HEK293T (cell line): ENCODE data around the gene GK2.

Source experiments
- CTCF ChIA-PET: fragments of 350-600 bp; formaldehyde crosslinking; extraction: SDS; loops from one replicate; lab custom pipeline; 2021; ENCODE audit warnings: antibody characterized with exemption, inconsistent platforms; lab: Yijun Ruan, JAX
- POLR2A ChIA-PET: fragments of 350-600 bp; formaldehyde crosslinking; extraction: SDS; loops from one replicate; lab custom pipeline; 2020; ENCODE audit warnings: antibody characterized with exemption, inconsistent platforms; lab: Yijun Ruan, JAX
- DNase-seq: peaks from one replicate; pipeline ENCODE4 v3.0.0; 2012; ENCODE audit warnings: mixed read lengths; ENCODE audit errors: extremely low spot score
- ARNT ChIP-seq: fragments of 450-650 bp; IDR thresholded peaks from 2 replicates; pipeline ENCODE4 v1.6.1; 2017; ENCODE audit warnings: mild to moderate bottlenecking
- BHLHE40 ChIP-seq: fragments of 450-650 bp; IDR thresholded peaks from 2 replicates; pipeline ENCODE4 v1.6.1; 2016; ENCODE audit warnings: mild to moderate bottlenecking, moderate library complexity, borderline replicate concordance
- CTBP1 ChIP-seq: fragments of 450-650 bp; IDR thresholded peaks from 2 replicates; pipeline ENCODE4 v1.6.1; 2016; ENCODE audit warnings: borderline replicate concordance
- ELF4 ChIP-seq: fragments of 450-650 bp; IDR thresholded peaks from 2 replicates; pipeline ENCODE4 v1.6.1; 2017; ENCODE audit warnings: antibody characterized with exemption
- FOXA1 ChIP-seq: fragments of 450-650 bp; IDR thresholded peaks from 2 replicates; pipeline ENCODE4 v1.6.1; 2016; ENCODE audit warnings: mild to moderate bottlenecking
- FOXK2 ChIP-seq: fragments of 450-650 bp; IDR thresholded peaks from 2 replicates; pipeline ENCODE4 v1.6.1; 2016; ENCODE audit warnings: mild to moderate bottlenecking
- FOXM1 ChIP-seq: fragments of 450-650 bp; IDR thresholded peaks from 2 replicates; pipeline ENCODE4 v1.6.1; 2017; ENCODE audit warnings: mild to moderate bottlenecking, borderline replicate concordance
- HDGF ChIP-seq: fragments of 450-650 bp; IDR thresholded peaks from 2 replicates; pipeline ENCODE4 v1.6.1; 2017; ENCODE audit warnings: antibody characterized with exemption, borderline replicate concordance
- L3MBTL2 ChIP-seq: fragments of 450-650 bp; conservative IDR thresholded peaks from 2 replicates; pipeline ENCODE4 v1.6.1; 2016; ENCODE audit warnings: mild to moderate bottlenecking
- LEF1 ChIP-seq: fragments of 450-650 bp; IDR thresholded peaks from 2 replicates; pipeline ENCODE4 v1.6.1; 2017; ENCODE audit warnings: mild to moderate bottlenecking, borderline replicate concordance
- NFRKB ChIP-seq: fragments of 450-650 bp; IDR thresholded peaks from 2 replicates; pipeline ENCODE4 v1.6.1; 2016; ENCODE audit warnings: mild to moderate bottlenecking, moderate library complexity
- SP1 ChIP-seq: fragments of 450-650 bp; IDR thresholded peaks from 2 replicates; pipeline ENCODE4 v1.6.1; 2017
- SUZ12 ChIP-seq: fragments of 450-650 bp; IDR thresholded peaks from 2 replicates; pipeline ENCODE4 v1.6.1; 2016; ENCODE audit warnings: mild to moderate bottlenecking
- TARDBP ChIP-seq: fragments of 450-650 bp; IDR thresholded peaks from 2 replicates; pipeline ENCODE4 v1.6.1; 2016
- ZNF384 ChIP-seq: fragments of 450-650 bp; IDR thresholded peaks from 2 replicates; pipeline ENCODE4 v1.6.1; 2016
- TF ChIP-seq, protein P1 (sequence below): fragments of 450-650 bp; IDR thresholded peaks from 2 replicates; pipeline ENCODE4 v1.6.1; 2016

GK2 gene

DNA sequence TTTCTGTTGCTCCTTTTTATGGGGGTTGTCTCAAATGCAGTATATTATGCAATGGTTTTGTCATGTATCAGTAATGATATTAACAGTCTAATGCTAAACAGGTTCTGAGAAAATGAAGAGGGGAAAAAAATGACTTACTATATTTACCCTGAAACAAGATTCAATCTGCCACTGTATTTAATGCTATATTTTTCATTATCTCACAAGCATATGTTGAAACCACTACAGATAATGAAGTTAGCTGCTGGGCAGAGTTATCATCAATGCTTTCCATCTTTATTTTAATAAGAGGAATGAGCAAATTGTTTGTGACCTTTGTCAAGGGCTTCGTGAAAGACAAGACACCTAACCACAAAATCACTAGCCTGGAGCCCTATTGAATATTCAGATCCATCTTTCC is 49.6 kb downstream of the GK2 start:
- no peak for DNase-seq
- ChIA-PET POLR2A (no interaction called here), CTCF (no interaction called here)

DNA sequence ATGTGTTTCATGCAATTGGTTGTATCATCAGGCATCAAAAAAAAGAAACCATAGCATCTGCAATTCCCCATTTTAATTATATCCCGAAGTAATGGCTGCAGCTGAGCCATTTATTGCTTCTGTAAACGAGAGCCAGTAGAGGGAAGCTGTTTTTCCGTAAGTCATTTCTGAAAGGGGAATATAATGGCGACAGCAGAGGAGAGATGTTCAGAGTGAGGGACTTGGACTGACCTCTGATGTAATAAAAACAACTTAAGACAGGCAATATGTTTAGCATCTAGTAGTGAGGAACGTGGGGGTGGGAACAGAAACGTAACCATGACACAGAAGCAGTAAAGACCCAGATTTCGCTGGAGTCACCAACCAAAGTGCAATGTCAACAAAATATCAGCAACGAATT is 50.7 kb downstream of the GK2 start:
- DNase-seq: no peak
- POLR2A ChIA-PET: no interaction called here
- TF ChIP-seq FOXA1: no peak
- TF ChIP-seq CTBP1: no peak
- no peak for TF ChIP-seq SUZ12
- TF ChIP-seq, protein P1, sequence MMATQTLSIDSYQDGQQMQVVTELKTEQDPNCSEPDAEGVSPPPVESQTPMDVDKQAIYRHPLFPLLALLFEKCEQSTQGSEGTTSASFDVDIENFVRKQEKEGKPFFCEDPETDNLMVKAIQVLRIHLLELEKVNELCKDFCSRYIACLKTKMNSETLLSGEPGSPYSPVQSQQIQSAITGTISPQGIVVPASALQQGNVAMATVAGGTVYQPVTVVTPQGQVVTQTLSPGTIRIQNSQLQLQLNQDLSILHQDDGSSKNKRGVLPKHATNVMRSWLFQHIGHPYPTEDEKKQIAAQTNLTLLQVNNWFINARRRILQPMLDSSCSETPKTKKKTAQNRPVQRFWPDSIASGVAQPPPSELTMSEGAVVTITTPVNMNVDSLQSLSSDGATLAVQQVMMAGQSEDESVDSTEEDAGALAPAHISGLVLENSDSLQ: no peak
- TF ChIP-seq ARNT: no peak
- no peak for TF ChIP-seq ELF4
- no peak for TF ChIP-seq SP1
- CTCF ChIA-PET: no interaction called here

More for the DNA sequence above, 49.6 kb downstream of the GK2 start:
- no peak for TF ChIP-seq FOXK2
- TF ChIP-seq LEF1: no peak
- TF ChIP-seq HDGF: no peak
- TF ChIP-seq, protein P1: no peak
- no peak for TF ChIP-seq CTBP1
- TF ChIP-seq NFRKB: no peak
- TF ChIP-seq FOXM1: no peak
- TF ChIP-seq SUZ12: no peak
- no peak for TF ChIP-seq ELF4
- no peak for TF ChIP-seq L3MBTL2
- TF ChIP-seq TARDBP: no peak
- TF ChIP-seq ARNT: no peak
- TF ChIP-seq ZNF384: no peak
- no peak for TF ChIP-seq FOXA1
- no peak for TF ChIP-seq BHLHE40
- no peak for TF ChIP-seq SP1
